Heart left ventricle (tissue), 13 donors: ENCODE results near the gene MEIS3.

ENCODE experiments used
- POLR2A ChIP-seq, 2 donors: fragments of 450-650 bp; IDR thresholded peaks; one replicate each; pipeline ENCODE4 v1.6.1; 2017; ENCODE audit warnings: antibody characterized with exemption in 2 of 2, mild to moderate bottlenecking in 2 of 2, moderate library complexity in 2 of 2
- TF ChIP-seq, protein P1 (sequence below), 12 donors: fragments of 200-600 bp; sonication (generic) in 4 of 12; IDR thresholded peaks; one replicate each; pipeline versions ENCODE4 v1.5.0 to v1.8.0; 2018 to 2022; ENCODE audit warnings: antibody characterized with exemption in 12 of 12, mild to moderate bottlenecking in 5 of 12
- donor health status: ischemic (EF 13 %, LVEDD 7.1; RV severe dilation, severe dysfunction).
- donor health status: DM: no; HTN: yes; CAD: no.
- donor health status: DM: no; HTN: no; CAD: no.
- donor health status: ischemic (EF 25% LVEDD 6.9; RV normal size, moderate dysfunction).
- donor health status: ischemic (EF 25% LVEDD 5.7; RV mildly dilated, moderate dysfunction).
- donor health status: ischemic (EF 35%, LVEDD 5.7; RV mildly dilated, moderate dysfunction).
- donor health status: nonischemic (EF 11% LVEDD 7.7; RV severe dilation, severe dysfunction).
- donor health status: DM: yes; HTN: yes; CAD: no.
- donor health status: PGD.
- donor health status: ischemic (EF 29% LVEDD 5.4; RV normal size, mild dysfunction).
- donor health status: nonischemic (EF 23%, LVEDD 6.1; RV moderate dilation, normal function).

GRCh38 chr19:47389150-47389556 is 30.2 kb downstream of the MEIS3 start:
- no peak for TF ChIP-seq POLR2A (IDR thresholded peaks at IDR 0.05)
- TF ChIP-seq, protein P1, sequence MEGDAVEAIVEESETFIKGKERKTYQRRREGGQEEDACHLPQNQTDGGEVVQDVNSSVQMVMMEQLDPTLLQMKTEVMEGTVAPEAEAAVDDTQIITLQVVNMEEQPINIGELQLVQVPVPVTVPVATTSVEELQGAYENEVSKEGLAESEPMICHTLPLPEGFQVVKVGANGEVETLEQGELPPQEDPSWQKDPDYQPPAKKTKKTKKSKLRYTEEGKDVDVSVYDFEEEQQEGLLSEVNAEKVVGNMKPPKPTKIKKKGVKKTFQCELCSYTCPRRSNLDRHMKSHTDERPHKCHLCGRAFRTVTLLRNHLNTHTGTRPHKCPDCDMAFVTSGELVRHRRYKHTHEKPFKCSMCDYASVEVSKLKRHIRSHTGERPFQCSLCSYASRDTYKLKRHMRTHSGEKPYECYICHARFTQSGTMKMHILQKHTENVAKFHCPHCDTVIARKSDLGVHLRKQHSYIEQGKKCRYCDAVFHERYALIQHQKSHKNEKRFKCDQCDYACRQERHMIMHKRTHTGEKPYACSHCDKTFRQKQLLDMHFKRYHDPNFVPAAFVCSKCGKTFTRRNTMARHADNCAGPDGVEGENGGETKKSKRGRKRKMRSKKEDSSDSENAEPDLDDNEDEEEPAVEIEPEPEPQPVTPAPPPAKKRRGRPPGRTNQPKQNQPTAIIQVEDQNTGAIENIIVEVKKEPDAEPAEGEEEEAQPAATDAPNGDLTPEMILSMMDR (IDR thresholded peaks at IDR 0.05), result no peak
